ENCODE data around the gene CFAP70. TPM values are rescaled to one million over a fixed set of nuclear protein-coding genes. Genes with fewer than 3 reads are reported as not detected.

Gene CFAP70
- total RNA-seq, 4 donors from 2014 or later: 3.9 to 8.1 (median 6.3) TPM

DNA sequence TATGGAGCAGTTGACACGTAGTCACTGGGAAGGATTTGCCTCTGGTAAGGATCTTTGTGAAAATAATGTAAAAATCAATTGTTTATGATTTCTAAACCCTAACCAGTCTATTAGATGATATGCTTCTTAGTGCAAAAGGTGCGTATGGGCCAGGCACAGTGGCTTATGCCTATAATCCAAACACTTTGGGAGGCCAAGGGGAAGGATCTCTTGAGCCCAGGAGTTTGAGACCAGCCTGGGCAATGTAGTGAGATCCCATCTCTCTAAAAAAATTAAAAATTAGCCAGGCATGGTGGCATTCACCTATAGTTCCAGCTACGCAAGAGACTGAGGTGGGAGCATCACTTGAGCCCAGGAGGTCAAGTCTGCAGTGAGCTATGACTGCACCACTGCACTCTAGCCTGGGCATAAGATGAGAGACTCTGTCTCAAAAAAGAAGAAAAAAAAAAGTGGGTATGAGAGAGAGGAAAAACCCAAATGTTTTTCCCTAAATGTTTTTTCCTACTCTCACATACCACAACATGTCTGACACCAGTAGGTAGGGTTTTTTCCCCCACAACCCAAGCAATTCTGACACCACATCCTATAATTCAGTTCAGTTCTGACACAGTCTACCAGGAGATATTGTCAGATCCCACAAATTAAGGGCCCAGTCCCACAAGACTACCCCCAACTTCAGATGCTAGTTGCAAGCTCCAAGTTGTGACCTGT is 148.1 kb downstream of the CFAP70 start:
- TF ChIP-seq, protein P1, sequence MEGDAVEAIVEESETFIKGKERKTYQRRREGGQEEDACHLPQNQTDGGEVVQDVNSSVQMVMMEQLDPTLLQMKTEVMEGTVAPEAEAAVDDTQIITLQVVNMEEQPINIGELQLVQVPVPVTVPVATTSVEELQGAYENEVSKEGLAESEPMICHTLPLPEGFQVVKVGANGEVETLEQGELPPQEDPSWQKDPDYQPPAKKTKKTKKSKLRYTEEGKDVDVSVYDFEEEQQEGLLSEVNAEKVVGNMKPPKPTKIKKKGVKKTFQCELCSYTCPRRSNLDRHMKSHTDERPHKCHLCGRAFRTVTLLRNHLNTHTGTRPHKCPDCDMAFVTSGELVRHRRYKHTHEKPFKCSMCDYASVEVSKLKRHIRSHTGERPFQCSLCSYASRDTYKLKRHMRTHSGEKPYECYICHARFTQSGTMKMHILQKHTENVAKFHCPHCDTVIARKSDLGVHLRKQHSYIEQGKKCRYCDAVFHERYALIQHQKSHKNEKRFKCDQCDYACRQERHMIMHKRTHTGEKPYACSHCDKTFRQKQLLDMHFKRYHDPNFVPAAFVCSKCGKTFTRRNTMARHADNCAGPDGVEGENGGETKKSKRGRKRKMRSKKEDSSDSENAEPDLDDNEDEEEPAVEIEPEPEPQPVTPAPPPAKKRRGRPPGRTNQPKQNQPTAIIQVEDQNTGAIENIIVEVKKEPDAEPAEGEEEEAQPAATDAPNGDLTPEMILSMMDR (IDR thresholded peaks at IDR 0.05; ENCODE audit: low read depth): no peak

DNA sequence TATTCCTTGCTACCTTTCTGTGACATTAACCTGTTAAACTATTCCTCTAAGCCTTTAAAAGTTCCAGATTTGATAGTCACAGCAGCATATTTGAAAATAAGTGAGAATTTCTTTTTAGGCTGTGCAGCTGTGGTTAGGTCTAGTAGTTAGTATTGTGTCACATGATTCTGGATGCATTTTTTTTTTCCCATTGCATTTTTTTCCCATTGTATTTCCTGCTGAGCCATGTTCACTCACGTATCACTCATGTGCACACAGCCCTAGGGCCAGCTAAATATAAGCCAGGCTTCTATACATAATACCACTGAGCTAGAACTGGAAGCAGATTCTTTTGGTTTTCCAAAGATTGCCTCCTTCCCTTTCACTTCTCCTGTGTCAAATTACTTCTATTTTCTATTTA is 149.0 kb downstream of the CFAP70 start:
- TF ChIP-seq, protein P1 (IDR thresholded peaks at IDR 0.05; ENCODE audit: low read depth): no peak

DNA sequence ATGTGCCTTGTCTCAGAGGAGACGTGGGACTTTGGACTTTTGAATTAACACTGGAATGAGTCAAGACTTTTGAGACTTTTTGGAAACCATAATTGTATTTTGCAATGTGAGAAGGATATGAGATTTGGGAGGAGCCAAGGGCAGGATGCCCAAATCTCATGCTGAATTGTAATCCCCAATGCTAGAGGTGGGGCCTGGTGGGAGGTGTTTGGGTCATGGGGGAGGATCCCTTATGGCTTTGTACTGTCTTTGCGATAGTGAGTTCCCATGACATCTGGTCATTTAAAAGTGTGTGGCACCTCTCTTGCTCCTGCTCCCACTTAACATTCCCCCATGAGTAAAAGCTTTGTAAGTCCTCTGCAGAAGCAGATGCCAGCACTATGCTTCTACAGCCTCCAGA is 150.8 kb downstream of the CFAP70 start:
- TF ChIP-seq, protein P1 (IDR thresholded peaks at IDR 0.05; ENCODE audit: low read depth): no peak

DNA sequence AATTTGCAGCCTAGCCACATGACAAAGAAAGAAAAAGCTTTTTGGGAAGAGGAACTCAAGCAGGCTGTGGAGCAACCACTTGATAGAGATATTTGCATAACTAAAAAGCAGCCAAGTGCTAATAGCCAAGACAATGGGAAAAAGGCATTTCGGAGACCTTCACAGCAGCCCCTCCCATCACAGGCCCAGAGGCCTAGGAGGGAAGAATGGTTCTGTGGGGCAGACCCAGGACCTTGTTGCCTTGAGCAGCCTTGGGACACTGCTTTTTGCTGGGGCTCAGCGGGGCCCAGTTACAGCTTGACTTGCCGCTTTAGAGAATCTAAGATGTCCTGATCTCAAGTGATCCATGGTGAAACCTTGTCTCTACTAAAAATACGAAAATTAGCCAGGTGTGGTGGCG is 152.3 kb downstream of the CFAP70 start:
- TF ChIP-seq, protein P1 (IDR thresholded peaks at IDR 0.05; ENCODE audit: low read depth): no peak

DNA sequence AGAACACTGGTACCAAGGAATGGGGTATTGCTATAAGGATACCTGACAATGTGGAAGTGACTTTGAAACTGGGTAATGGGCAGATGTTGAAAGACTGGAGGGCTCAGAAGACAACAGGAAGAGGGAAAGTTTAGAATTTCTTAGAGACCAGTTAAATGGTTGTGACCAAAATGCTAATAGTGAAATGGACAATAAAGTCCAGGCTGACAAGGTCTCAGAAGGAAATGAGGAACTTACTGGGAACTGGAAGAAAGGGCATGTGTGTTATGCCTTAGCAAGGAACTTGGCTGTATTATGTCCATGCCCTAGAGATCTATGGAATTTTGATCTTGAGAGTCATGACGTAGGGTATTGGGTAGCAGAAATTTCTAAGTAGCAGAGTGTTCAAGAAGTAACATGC is 152.8 kb downstream of the CFAP70 start:
- TF ChIP-seq, protein P1 (IDR thresholded peaks at IDR 0.05; ENCODE audit: low read depth): no peak

DNA sequence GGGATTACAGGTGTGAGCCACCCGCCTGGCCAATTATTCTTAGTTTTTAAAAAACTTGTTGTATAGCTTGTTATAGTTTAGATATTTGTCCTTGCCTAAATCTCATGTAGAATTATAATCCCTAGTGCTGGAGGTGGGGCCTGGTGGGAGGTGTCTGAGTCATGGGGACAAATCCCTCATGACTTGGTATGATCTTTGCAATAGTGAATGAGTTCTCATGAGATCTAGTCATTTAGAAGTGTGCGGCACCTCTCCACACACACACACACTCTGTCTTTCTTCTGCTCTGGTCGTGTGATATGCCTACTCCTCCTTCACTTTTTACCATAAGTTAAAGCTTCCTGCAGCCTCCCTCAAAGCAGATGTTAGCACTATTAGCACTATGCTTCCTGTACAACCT is 153.6 kb downstream of the CFAP70 start:
- TF ChIP-seq, protein P1 (IDR thresholded peaks at IDR 0.05; ENCODE audit: low read depth): no peak

Small RNA genes lying within 50 kb of the gene (small RNA-seq; reads per million reads assigned to genes)
- gene RF00019 (0.49 reads per million), gene RNU6-833P (not detected)

Other genes with a start within 250 kb of the CFAP70 start
- 1 to 10 TPM; 2.1 to 9.0 (median 2.7) TPM for gene NUDT13, start 248.4 kb downstream of the CFAP70 start, total RNA-seq
- 10 to 100 TPM; 25.1 to 40.6 (median 27.9) TPM for gene ECD, start 190.9 kb downstream of the CFAP70 start, total RNA-seq
- gene FAM149B1, start 190.7 kb downstream of the CFAP70 start, total RNA-seq: 10 to 100 TPM; 17.3 to 26.2 (median 23.2) TPM
- 10 to 100 TPM; 11.7 to 16.3 (median 14.3) TPM for gene DNAJC9, start 111.6 kb downstream of the CFAP70 start, total RNA-seq
- 10 to 100 TPM; 31.9 to 40.4 (median 35.6) TPM for gene MRPS16, start 106.2 kb downstream of the CFAP70 start, total RNA-seq
- gene ANXA7, start 55.2 kb upstream of the CFAP70 start, total RNA-seq: 100 to 1,000 TPM; 106 to 145 (median 114) TPM
- 1 to 10 TPM; 2.4 to 4.0 (median 3.7) TPM for gene MSS51, start 74.7 kb upstream of the CFAP70 start, total RNA-seq
- 10 to 100 TPM; 62.2 to 99.5 (median 77.8) TPM for gene PPP3CB, start 137.2 kb upstream of the CFAP70 start, total RNA-seq
- gene USP54, start 232.5 kb upstream of the CFAP70 start, total RNA-seq: 10 to 100 TPM; 14.8 to 24.9 (median 16.7) TPM